Loucy (cell line): ENCODE measurements around the gene ARMCX5.

Experiments
- EZH2phosphoT487 ChIP-seq: fragments of 200-600 bp; IDR thresholded peaks from 2 replicates; pipeline ENCODE4 v1.6.1; 2018; ENCODE audit warnings: antibody characterized with exemption, mild to moderate bottlenecking, moderate library complexity, borderline replicate concordance
- TF ChIP-seq, protein P1 (sequence below): fragments of 200-600 bp; sonication (generic); conservative IDR thresholded peaks from 2 replicates; pipeline ENCODE4 v1.5.1; 2014; ENCODE audit warnings: mild to moderate bottlenecking, antibody characterized with exemption, low read length

DNA sequence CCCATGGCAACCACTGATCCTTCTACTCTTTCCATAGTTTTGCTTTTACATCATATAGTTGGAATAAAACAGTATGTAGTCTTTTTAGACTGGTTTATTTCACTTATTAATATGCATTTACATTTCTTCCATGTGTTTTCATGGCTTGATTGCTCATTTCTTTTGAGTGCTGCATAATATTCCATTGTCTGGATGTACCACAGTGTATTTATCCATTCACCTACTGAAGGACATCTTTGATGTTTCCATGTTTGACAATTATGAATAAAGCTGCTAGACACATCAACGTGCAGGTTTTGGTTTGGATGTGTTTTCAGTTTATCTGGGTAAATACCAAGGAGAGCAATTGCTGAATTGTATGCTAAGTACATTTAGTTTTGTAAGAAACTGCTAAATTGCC lies 38.2 kb downstream of the ARMCX5 start:
- TF ChIP-seq, protein P1, sequence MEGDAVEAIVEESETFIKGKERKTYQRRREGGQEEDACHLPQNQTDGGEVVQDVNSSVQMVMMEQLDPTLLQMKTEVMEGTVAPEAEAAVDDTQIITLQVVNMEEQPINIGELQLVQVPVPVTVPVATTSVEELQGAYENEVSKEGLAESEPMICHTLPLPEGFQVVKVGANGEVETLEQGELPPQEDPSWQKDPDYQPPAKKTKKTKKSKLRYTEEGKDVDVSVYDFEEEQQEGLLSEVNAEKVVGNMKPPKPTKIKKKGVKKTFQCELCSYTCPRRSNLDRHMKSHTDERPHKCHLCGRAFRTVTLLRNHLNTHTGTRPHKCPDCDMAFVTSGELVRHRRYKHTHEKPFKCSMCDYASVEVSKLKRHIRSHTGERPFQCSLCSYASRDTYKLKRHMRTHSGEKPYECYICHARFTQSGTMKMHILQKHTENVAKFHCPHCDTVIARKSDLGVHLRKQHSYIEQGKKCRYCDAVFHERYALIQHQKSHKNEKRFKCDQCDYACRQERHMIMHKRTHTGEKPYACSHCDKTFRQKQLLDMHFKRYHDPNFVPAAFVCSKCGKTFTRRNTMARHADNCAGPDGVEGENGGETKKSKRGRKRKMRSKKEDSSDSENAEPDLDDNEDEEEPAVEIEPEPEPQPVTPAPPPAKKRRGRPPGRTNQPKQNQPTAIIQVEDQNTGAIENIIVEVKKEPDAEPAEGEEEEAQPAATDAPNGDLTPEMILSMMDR = no peak
- TF ChIP-seq EZH2phosphoT487 = no peak
